ENCODE data around the gene INPP5D.

INPP5D gene

GRCh38 chr2:233245406-233245805 is 185.3 kb downstream of the INPP5D start:
- no peak for TF ChIP-seq CTCF (IDR thresholded peaks at IDR 0.05; ENCODE audit: low read depth, low read length, poor library complexity, severe bottlenecking)
- TF ChIP-seq EZH2phosphoT487 (IDR thresholded peaks at IDR 0.05; ENCODE audit: borderline replicate concordance, low read length): no peak
- no peak overlapping the region for H3K4me3 ChIP-seq (ENCODE audit: low read length)
- peaks cover 32% of the 10 kb centered on the region for H3K4me1 ChIP-seq (ENCODE audit: control insufficient read depth, low read length)
- no peak overlapping the region for H3K4me2 ChIP-seq (ENCODE audit: low read length)
- no peaks in the 10 kb centered on the region for H3K79me2 ChIP-seq (ENCODE audit: control insufficient read depth, low read length)
- H3K36me3 ChIP-seq (ENCODE audit: control insufficient read depth, low read length): no peaks in the 10 kb centered on the region
- no peak overlapping the region for H3K27ac ChIP-seq (ENCODE audit: low read depth, low read length)
- no peaks in the 10 kb centered on the region for H4K20me1 ChIP-seq (ENCODE audit: control insufficient read depth, insufficient read depth, low read depth, low read length)
- H3K9me2 ChIP-seq (replicated peaks; ENCODE audit: control insufficient read depth, low read length): no peaks in the 10 kb centered on the region
- H3K27me3 ChIP-seq (ENCODE audit: control insufficient read depth, low read length): no peaks in the 10 kb centered on the region
- H3K9me3 ChIP-seq (ENCODE audit: control insufficient read depth, insufficient read depth, low read length): no peaks in the 10 kb centered on the region
- peaks cover 8% of the 10 kb centered on the region for H3F3A ChIP-seq (ENCODE audit: control insufficient read depth, insufficient read depth)

GRCh38 chr2:233247116-233247515 is 187.0 kb downstream of the INPP5D start:
- Histone ChIP-seq H3K36me3 (ENCODE audit: control insufficient read depth, low read length) (no peaks in the 10 kb centered on the region; the same call in 1 of the 2 replicates), H3K27me3 (ENCODE audit: control insufficient read depth, low read length) (no peaks in the 10 kb centered on the region), H3K4me1 (ENCODE audit: control insufficient read depth, low read length) (peaks cover 23% of the 10 kb centered on the region), H3K27ac (ENCODE audit: low read depth, low read length) (no peak overlapping the region), H3K4me3 (ENCODE audit: low read length) (no peak overlapping the region), H3K4me2 (ENCODE audit: low read length) (no peak overlapping the region), H3K9me3 (ENCODE audit: control insufficient read depth, insufficient read depth, low read length) (no peaks in the 10 kb centered on the region), H4K20me1 (ENCODE audit: control insufficient read depth, insufficient read depth, low read depth, low read length) (no peaks in the 10 kb centered on the region), H3K9me2 (replicated peaks; ENCODE audit: control insufficient read depth, low read length) (no peaks in the 10 kb centered on the region), H3F3A (ENCODE audit: control insufficient read depth, insufficient read depth) (peaks cover 8% of the 10 kb centered on the region), H3K79me2 (ENCODE audit: control insufficient read depth, low read length) (peaks cover 7% of the 10 kb centered on the region)
- no peak for TF ChIP-seq EZH2phosphoT487 (IDR thresholded peaks at IDR 0.05; ENCODE audit: borderline replicate concordance, low read length)
- TF ChIP-seq CTCF (IDR thresholded peaks at IDR 0.05; ENCODE audit: low read depth, low read length, poor library complexity, severe bottlenecking): no peak

GRCh38 chr2:233247744-233248143 is 187.6 kb downstream of the INPP5D start:
- no peaks in the 10 kb centered on the region for H3K9me2 ChIP-seq (replicated peaks; ENCODE audit: control insufficient read depth, low read length)
- H3K4me2 ChIP-seq (ENCODE audit: low read length): no peak overlapping the region
- peaks cover 13% of the 10 kb centered on the region for H3K79me2 ChIP-seq (ENCODE audit: control insufficient read depth, low read length)
- no peak overlapping the region for H3K27ac ChIP-seq (ENCODE audit: low read depth, low read length)
- no peak for TF ChIP-seq CTCF (IDR thresholded peaks at IDR 0.05; ENCODE audit: low read depth, low read length, poor library complexity, severe bottlenecking)
- no peak for TF ChIP-seq EZH2phosphoT487 (IDR thresholded peaks at IDR 0.05; ENCODE audit: borderline replicate concordance, low read length)
- H3K4me1 ChIP-seq (ENCODE audit: control insufficient read depth, low read length): peaks cover 21% of the 10 kb centered on the region
- peaks cover 1% of the 10 kb centered on the region; the same call in 1 of the 2 replicates for H3K36me3 ChIP-seq (ENCODE audit: control insufficient read depth, low read length)
- peaks cover 8% of the 10 kb centered on the region for H3F3A ChIP-seq (ENCODE audit: control insufficient read depth, insufficient read depth)
- H3K9me3 ChIP-seq (ENCODE audit: control insufficient read depth, insufficient read depth, low read length): no peaks in the 10 kb centered on the region
- no peak overlapping the region for H3K4me3 ChIP-seq (ENCODE audit: low read length)
- H3K27me3 ChIP-seq (ENCODE audit: control insufficient read depth, low read length): no peaks in the 10 kb centered on the region
- H4K20me1 ChIP-seq (ENCODE audit: control insufficient read depth, insufficient read depth, low read depth, low read length): peaks cover 5% of the 10 kb centered on the region; the same call in 1 of the 2 replicates

Measured in DOHH2 (cell line).